Measurements from ENCODE around the gene EXD3. TPM values are rescaled to one million over a fixed set of nuclear protein-coding genes. Genes with fewer than 3 reads are reported as not detected.

The EXD3 gene
- polyA plus RNA-seq, 1 donor = 14.1 TPM

- DNase-seq = no peak
Measured at GRCh38 chr9:137433916-137434431, 11.0 kb upstream of the EXD3 start.

DNA sequence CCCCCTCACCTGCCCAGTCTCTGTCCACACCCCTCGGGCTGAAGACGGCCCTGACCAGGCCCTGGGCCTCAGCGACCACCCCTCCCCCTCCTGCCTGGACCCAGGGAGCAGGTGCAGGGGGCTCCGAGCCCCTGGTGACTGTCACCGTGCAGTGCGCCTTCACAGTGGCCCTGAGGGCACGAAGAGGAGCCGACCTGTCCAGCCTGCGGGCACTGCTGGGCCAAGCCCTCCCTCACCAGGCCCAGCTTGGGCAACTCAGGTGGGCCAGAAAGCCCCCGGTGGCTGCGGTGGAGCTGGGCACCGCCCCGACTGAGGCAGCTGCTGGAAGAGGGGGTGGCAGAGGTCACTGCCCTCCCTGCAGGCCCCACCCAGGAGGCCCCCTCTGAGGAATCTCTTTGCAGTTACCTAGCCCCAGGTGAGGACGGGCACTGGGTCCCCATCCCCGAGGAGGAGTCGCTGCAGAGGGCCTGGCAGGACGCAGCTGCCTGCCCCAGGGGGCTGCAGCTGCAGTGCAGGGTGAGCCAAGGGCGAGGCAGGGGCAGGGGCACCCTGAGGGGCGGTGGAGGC, 10.5 kb upstream of the EXD3 start:
- no peak for DNase-seq

- no peak for DNase-seq
Measured at GRCh38 chr9:137432687-137433348, 9.9 kb upstream of the EXD3 start.

DNA sequence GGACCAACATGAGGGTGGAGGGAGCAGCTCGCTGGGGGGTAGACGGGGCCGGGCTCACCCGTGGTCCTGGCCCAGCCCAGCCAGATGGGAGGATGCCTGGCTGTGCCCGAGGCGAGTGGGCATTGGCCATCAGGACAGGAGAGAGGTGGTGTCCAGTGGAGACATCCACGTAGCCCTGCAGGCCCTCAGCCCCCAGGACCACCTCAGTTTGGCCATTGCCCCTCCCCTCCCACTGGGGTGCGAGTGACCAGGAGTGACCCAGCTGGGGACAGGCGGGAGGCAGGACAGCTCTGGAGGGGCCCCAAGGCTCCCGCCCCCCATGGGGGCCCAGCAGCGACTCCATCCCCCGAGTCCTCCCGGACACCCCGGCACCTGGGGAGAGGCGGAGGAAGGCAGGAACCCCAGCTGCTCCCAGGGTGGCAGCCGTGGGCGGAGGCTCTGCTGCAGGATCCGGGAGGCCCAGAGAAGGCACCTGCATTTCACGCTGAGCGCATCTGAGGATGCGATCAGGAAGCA, 8.5 kb upstream of the EXD3 start:
- DNase-seq = no peak

DNA sequence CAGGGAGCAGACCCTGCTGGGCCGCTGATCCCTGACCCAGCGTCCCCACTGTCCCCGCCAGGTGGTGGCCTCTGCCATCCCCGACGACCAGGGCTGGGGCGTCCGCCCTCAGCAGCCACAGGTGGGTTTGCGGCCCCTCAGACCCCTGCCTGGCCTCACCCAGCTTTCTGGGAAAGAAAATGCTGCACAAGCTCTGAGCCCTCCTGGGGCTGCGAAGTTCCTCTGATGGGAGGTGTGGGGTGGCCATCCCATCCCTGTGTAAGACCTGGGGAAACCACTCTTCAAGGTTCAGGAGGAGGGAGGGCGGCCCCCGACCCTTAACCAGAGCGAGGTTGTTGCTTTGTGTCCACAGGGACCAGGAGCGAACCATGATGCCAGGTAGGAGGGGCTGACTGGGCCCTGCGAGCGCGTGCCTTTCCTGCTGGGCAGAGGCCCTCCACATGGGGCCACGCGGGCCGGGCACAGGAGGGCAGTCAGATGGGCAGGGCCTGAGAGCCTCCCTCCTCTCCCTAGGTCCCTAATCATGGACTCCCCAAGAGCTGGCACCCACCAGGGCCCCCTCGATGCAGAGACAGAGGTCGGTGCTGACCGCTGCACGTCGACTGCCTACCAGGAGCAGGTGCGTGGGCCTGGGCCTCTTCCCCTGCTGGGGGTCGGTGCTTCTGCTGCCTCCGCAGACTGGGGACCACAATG, 7.9 kb upstream of the EXD3 start:
- no peak for DNase-seq

DNA sequence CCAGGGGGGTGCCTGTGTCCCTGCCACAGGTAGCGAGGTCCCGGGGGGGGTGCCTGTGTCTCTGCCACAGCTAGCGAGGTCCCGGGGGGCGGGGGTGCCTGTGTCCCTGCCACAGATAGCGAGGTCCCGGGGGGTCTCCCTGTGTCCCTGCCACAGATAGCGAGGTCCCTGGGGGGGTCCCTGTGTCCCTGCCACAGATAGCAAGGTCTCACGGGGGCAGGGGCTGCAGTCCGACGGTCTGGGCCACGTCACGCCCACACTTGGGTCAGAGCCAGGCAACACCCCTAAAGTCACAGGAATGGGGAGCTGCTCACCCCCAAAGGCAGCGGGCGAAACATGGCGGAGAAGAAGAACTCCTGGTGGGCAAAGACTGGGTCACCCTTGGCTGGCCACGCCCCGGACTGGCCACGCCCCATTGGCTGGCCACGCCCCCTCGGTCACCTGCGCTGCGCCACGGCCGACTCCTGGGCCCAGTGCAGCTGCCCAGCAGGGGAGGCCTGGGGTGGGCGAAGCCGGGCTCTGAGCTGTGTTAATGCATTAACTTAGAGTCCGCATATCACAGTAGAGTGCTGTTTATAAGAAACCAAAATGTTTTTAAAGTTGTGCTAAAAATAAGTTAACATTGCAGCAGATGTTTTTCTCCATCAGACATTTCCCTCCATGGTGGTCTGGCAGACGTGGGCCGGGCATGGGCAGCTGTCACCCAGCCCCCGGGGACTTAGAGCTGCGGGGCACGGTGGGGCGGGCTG, 7.2 kb upstream of the EXD3 start:
- DNase-seq = no peak

DNA sequence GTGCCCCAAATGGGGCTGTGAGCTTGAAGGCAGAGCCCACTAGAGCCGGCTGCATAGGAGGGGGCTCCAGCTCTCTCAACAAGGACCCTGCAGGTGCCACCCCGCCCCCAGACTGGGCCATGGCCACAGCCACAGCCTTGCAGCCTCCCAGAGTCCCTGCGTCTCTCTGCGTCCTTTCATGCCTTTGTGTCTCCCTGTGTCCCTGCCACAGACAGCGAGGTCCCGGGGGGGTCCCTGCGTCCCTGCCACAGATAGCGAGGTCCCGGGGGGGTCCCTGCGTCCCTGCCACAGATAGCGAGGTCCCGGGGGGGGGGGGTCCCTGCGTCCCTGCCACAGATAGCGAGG, 6.6 kb upstream of the EXD3 start:
- no peak for DNase-seq

DNA sequence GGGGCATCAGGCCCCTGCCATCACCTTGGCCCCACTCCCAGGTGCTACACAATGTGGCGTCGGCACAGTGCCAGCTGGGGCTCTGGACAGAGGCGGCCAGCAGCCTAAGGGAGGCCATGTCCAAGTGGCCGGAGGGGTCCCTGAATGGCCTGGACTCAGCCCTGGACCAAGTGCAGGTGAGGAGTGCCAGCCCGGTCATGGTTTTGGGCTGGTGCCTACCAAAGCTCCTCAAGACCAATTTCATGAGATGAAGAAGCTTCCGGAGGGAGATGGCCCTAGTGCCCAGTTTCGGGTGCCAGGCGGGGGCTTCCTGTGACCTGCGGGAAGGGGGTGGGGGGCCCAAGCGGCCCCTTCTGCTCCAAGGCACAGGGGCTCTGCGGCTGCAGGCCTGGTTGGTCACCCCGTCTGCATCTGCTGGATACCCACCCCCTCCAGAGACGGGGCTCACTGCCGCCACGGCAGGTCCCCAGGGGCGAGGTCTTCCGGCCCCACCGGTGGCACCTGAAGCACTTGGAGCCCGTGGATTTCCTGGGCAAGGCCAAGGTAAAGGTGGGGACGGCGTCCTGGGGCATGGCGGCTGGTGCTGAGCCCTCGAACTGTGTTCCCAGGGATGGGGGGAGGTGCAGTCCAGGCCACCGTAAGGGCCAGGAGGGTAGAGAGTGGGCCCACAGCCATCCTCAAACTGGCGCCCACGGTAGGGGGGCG, 6.0 kb upstream of the EXD3 start:
- no peak for DNase-seq

DNA sequence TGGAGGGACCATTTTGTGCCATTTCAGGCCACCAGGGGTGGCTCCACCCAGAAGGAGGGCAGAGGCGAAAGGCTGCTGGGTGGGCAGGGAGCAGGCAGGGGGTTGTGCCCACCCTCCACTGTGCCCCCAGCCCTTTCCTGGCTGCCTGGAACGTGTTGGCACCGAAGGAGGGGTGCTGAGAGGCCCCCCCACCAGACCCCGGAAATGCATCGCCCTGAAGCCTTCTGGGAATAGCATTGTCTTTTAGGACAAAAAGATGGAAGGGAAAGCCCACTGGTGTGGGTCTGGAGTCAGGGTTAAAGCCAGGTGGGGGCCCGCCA, 5.3 kb upstream of the EXD3 start:
- DNase-seq = no peak

GRCh38 chr9:137427454-137428310, 4.7 kb upstream of the EXD3 start:
- DNase-seq = no peak

DNA sequence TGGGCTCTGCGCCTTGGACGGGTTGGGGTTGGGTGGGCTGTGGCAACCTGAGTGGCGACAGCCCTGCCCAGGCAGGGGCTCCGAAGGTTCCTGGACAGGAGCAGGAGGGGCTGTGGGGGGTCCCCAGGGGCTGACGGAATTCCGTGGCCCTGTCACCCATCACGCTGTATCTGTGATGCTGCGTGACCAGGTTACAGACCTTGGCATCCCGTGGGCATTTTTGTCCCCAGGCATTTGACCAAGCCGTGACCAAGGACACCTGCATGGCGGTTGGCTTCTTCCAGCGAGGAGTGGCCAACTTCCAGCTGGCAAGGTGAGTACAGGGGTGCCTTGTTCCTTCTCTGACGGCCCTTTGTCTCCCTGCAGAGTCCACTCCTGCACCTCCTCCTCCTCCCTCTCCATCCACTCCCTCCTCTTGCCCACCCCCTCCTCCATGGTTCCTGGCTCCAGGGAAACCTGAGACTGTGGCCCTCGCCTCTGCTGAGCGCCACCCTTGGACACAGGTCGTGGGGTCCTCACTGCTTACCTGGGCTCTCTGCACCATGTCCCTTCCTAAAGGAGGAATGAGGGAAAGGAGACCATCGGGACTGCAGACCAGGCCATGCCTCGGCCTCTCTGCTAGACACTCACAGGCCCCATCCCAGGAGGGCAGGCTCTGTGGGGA, 3.2 kb upstream of the EXD3 start:
- DNase-seq = no peak

DNA sequence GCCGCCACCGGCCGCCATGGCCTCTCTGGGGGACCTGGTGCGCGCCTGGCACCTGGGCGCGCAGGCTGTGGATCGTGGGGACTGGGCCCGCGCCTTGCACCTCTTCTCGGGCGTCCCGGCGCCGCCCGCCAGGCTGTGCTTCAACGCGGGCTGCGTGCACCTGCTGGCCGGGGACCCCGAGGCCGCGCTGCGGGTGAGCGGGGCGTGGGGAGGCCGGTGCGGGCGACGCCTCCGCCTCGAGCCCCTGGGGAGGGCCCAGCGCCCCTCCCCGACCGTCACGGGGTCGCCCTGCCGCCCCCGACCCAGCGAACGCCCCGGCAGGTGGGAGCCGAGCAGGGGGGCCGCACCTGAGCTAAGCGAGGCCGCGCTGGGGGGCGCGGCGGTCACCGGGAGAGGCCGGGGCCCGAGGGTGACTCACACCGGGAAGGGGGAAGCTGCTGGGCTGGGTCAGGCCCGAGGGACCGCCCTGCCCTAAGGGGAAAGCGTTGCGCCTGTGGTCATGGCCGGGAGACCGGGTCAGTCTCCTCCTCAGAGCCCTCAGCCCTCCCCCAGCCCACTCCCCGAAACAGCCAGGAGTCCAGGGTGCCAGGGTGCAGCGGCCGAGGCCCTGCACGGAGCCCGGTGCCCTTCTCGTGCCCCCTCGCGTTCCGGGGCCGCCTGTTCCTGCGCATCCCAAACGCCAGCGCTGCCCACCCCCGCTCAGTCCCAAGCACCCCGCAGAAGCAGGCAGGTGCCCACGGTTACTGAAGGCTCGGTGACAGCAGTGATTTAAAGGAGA, 741 bp upstream of the EXD3 start:
- no peak for DNase-seq

DNA sequence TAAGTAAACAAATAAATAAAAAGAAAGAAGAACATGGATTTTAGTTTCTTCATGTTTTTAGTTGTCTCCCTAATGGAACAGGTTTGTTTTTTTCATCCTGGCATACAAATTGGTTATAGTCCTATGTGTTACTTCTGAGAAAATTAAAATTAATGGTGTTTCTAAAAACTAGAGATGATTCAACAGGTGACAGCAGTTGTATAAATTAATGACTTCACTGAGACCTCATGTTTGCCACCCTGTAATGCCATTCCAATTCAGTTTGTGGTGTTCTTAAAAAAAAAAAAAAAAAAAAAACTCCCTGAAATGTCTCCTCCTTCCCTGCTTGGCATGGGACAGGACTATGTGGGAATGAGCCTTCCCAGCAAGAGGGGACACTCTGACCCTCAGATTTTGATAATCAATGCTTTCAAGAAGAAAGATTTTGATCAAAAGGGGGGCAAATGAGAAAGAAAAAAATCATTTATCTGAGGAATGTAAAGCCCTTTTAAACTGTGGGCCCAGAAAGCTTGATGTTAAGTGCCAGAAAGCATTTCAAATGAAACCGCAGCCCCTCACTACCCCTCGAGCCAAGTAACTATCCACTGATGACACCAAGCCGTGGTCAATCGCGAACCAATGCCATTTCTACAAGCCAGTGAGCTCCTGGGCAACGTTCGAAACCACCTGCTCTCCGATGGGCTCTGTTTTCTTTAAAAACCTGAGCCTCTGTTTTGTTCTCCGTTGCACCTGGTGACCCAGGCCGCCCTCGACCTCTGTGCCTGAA, 941 bp downstream of the EXD3 start:
- DNase-seq = no peak

GRCh38 chr9:137417161-137418021, 5.6 kb downstream of the EXD3 start:
- DNase-seq = no peak

GRCh38 chr9:137416563-137417151, 6.3 kb downstream of the EXD3 start:
- DNase-seq = no peak

GRCh38 chr9:137416006-137416562, 6.9 kb downstream of the EXD3 start:
- no peak for DNase-seq

GRCh38 chr9:137415451-137415850, 7.5 kb downstream of the EXD3 start:
- DNase-seq = no peak
